GM19452 (cell line): Measurements from ENCODE around the gene DDIT4.
"Not testable (repeated sequence)": the region's sequence is repeated elsewhere in the genome, so short reads cannot be mapped to it uniquely, and the experiment has no call there.

ENCODE experiments used
- ATAC-seq: cut with Tn5 transposase; IDR thresholded peaks from one replicate; pipeline ENCODE4 v1.9.1; 2021; ENCODE audit not compliant: unreplicated experiment

The DDIT4 gene

DNA sequence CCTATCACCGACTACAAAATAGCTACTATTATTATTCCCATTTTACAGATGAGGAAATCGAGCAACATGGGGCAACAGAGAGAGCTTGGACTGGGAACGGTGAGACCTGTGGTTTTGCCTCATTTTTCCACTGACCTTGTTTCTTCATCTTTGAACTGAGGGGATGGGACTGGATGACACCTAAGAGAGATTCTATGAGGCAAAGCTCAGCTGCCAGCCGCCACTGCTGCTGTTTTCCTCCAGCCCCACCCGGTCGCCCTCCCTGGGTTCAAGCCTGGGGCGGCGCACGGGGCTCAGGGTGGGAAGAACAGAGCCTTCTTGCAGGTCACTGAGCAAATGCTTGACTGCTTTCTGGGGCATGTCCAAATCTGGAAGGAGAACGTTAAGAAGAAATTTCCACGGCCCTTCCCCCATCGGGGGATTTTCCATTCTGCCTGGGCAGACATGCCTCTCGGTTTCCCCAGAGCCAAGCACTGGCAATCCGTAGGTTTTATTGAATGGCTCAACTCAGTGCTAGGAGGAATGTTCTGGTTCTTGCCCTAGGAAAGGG is 12.3 kb downstream of the DDIT4 start:
- no peak for ATAC-seq

DNA sequence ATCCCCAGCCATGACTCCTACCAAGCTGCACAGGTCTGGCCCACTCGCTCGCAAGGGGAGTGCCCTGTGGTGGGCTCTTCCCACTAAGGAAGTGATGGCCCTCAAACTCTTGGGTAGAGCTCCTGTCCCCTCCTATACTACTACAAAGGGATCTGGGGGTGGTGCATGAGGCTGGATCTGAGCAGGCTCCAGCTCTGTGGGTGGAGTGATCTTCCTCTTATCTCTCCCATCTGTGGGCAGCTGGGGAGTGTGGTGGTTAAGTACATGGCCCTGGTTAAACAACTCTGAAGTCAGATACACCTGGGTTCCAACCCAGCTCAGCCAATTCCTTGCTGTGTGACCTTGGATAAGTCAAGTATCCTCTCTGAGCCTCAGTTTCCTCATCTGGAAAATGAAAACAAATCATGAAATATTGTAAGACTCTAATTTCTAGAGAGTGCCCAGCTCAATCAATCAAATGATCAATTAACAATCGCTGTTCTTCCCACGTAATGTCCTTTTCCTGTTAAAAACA is 17.4 kb downstream of the DDIT4 start:
- ATAC-seq: no peak

DNA sequence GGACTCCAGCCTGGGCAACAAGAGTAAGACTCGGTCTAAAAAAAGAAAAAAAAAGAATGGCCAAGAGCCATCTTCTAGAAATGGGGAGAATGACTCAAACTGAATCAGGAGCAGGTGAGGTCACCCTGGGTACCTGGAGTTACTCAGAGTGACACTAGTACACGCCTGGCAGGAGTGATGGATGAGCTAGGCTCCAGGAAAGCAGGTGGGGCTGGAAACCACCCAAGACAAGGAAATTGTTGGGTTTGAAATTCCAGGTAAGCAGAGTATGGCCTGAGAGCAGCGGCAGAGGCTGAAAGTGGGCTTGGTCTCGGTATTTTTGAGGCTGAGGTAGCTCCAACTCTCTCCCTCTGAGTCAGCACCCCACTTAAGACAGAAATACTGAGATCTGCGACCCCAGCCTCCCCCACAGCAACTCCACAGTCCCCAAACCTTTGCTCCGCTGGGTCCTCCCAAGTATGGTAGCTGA is 18.5 kb downstream of the DDIT4 start:
- ATAC-seq: no peak

DNA sequence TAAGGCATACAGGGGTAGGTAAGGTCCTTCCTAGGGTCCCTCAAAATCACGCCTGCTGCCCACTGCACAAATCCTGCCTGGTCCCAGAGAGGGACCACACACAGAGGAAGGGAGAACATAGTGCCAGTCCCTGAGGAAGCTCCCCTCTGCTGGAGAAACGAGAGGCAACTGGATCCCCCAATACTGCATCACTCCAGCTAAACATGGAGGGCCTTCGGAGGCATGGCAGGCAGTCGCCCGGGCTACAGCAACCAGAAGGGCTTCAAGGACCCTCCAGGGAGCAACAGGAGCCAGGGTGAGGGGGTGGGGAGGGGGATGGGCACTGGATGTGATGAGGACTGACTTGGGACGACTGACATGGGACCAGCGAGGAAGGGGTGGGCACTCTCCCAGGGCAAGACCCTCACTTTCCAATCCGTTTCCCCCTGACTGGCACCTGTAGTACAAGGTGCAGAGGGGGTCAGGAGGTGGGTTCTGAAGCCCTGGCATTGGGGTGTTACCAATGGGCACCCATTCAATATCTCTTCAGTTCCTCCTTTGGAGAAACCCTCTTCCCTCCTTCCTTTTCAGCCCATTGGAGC is 21.7 kb downstream of the DDIT4 start:
- ATAC-seq: no peak

DNA sequence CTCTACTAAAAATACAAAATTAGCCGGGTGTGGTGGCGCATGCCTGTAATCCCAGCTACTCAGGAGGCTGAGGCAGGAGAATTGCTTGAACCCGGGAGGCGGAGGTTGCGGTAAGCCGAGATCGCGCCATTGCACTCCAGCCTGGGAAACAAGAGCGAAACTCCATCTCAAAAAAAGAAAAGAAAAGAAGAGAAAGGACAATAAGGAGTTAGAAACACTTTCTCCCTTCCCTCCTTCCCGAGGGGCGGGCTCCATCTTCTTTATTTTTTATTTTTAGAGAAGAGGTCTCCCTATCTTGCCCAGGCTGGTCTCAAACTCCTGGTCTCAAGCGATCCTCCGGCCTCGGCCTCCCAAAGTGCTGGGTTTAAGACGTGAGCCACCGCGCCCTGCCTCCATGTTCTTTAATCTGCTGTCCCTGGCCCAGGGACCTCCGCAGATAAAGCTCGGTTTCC is 23.1 kb downstream of the DDIT4 start:
- not testable (repeated sequence) for ATAC-seq

DNA sequence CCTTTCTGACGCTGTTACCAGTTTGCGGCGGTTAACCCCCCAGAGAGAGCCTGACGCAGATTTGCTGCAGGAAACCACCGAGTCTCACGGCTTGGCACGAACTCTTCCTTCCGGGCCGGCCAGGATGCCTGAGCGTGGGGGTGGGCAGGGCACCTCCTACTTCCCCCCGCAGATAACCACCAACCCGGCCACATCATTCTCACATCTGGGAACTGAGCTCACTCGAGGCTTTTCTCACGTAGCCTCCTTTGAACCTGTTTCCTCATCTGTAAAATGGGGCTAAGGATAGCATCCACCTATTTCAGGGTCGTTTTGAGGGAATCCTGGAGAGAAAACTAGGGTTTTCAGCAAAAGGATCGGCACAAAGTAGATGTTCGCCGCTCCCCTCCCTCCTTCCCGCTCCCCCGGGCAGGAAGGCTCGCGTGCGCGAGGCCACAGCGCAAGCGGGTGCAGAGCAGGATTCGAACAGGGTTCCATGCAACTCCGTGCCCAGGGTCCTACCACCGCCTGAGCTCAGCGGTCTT is 23.6 kb downstream of the DDIT4 start:
- ATAC-seq: peak; percentile 57

DNA sequence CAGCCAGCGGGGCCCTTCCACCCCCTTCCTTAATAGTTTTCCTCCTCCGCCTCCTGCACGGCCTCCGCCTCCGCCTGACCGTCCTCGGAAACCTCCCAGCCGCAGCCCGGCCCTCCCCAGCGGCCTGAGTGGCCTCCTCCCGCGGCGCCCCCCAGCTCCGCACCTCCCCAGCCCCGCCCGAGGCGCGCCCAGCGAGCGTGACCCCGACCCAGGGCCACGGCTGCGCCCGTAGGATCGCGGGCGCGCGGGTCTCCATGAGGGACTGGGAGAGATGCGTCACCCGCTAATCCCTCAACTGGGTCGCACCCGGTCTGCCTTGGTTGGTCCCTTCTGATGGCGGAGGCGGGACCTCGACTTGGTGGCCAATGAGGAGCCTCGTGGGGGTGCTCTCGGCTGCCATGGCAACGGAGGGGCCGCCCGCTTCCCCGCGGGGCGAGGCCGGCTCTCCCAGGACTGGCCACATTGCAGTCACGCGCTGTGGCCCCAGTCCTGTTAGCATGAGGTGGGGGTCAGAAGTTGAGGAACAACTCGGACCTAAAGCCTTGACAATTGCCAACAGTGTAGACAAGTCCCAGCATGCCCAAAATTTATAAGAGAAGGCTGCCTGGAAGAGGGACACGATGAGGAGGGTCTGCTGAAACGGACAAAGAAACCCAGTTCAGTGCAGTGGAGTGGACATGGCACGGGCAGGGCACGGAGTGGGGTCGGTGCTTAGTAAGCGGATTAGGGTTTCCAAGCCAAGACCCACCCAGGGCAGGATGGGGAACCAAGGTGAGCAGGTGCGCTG is 24.3 kb downstream of the DDIT4 start:
- ATAC-seq: peak; percentile 79

DNA sequence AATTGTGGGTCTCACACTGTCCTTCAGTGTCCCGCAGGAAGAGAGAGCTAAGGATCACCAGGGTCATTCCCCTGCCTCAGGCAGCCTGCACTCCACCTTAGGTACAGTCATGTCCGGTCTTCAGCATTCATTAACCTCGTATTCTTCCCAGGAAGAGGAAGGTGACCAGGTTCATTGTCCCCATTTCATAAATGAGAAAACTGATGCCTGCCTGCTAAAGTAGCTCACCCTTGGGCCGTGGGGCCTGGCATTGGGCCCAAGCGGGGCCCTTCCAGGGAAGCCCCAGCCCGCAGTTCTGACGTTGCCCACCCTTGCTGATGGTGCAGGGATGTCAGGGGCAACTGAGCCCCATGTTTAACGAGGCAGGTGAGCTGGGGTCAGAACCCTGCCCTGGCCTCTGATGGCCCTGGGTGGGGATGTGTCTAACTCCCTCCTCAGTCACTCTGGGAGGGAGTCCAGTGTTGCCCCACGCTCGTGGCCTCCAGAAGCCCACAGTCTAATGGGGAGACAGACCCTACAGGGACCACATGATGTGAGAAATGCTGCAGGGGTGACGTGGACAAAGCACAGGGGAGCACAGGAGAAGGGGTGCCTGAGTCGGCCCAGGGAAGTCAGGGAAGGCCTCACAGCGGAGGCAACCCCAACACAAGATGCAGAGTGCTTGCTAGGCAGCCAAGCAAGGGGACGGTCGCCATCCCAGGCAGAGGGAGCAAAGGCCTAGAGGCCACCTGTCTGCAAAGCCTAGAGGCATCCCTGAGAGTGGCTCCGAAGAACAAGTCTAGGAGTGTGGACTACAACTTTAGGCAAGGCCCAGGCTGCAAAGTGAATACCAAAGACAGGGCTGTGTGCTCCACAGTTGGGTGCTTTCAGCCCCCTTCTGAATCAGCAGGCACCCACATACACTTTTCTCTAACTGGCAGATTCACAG is 25.1 kb downstream of the DDIT4 start:
- no peak for ATAC-seq

DNA sequence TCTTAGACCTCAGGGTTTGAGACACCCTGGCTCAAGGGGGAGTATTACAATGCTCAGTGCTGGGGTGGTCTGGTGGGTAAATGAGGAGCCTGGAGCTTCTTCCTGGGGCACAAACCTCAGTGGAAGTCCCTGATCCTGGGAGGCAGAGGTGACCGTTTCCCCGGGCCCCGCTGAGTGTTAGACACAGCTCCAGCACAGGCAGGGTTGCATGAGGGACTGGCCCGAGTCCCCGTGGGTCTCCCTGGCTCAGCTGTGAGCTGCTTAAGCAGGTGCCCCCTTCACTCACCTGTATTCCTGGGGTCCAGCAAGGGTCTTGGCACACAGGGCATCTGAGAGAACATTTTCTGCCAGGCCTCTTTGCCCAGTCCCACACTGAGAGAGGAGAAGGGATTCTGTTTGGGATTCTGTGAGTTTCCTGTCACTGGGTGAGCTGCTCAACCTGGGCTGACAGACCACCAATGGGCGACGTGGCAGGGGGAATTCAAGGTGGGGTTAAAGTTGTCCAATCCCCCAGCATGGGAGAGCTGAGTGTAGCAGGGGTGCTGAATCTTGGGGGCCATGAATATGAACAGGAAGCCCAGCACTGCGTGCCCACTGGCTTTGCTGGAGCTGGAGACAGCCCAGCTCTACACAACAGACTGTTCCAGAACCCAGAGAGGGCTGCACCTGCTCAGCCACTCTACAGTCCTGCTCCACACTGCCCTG is 29.9 kb downstream of the DDIT4 start:
- no peak for ATAC-seq

DNA sequence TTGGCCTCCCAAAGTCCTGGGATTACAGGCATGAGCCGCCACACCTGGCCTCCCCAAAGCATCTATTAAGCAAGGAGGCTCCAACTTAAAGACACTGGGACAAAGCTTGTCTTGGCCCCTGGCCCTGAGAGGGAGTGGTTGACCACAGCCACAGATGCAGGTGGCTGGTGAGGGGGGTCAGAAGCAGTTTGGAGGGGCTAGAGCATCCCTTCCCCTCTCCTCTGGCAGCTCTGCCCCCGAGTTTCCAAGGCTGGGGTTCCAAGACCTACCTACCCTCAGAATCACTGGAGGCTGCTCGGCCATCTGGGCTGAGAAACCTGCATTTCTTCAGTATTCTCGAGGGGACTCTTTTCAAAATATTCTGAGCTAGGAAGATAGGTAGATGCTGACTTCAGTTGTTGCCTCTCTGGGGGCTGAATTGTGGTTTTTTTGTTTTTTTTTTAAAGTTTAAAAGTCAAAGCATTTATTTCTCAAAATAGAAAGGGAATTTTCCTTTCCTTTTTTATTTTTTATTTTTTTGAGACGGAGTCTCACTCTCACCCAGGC is 32.6 kb downstream of the DDIT4 start:
- no peak for ATAC-seq

DNA sequence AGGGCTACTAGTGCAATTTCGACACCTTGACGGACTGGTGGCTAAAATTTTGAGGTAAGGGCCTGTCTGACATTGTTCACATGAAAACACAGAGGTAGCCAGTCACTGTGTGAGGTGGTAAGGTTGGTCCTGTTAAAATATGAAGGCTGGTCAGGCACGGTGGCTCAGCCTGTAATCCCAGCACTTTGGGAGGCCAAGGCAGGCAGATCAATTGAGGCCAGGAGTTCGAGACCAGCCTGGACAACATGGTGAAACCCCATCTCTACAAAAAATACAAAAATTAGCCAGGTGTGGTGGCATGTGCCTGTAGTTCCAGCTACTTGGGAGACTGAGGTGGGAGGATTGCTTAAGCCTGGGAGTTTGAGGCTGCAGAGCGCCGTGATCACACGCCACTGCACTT is 34.0 kb downstream of the DDIT4 start:
- not testable (repeated sequence) for ATAC-seq

DNA sequence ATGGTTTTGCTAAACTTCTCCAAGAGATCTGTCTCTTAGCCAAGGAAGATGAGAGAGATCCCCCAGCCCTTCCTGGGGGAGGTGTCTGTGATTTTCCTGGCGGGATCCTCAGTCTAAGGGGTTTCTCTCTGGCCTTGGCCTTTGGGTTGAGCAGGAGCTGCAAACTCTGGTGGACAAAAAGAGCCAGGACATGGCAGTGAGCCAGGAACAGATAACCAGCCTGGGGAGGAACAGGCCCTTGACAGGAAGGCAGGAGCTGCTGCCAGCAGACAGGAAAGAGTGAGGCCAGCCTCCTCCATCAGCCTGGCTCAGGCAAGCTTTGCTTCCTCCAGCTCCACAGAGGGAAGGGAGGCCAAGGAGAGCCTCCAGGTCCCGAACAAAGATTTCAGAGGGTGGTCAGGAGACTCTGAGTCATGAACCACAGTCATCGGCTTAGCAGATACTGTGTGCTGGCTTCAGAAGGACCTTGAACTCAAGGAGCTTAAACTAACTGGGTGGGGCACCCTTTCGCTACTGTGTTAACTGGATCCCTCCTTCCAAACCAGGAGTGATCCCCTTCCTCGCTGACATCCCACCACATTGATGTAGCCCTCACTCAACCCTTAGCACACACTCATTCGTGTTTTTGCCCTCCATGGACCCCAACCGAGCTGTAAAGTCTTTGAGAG is 34.7 kb downstream of the DDIT4 start:
- no peak for ATAC-seq

DNA sequence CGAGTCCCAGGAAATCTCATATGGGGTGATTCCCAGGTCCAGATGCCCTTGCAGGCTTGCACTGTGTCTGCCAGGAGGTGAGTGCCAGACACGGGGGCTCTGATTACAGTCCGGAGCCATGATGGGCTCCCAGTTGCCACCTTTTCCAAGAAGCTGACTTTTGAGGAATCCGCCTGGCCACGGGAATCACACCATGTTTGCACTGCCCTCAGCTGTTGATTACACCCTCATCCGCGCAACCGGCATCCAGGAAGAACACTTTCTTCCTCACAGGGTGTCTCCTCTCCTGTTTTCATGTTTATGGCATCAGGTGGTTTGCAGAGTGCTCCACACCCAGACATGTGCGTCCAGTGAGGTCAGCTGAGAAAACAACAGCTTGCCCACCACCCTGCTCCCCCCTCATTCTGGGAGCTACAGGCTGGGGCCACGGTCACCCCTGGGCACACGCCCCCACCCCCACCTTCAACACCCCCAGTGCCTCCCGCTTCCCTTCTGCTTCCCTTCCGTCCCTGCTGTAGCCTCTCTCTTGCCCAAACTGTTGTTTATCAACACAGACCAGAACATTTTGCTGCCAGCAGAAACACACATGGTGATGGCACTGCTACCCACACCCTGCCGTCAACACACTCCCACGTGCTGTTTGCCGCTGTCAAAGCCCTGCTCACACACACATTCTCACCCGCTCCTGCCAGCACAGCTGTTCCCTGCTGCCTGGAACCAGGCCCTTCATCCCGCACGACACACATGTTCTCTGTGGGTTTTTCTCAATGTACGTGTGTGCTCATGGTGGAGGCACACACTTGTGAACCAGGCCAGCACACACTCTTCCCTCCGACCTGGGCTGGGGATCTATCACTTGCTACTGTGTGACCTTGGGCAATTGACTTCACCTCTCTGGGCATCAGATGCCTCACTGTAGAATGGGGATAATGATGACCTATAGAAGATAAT is 35.8 kb downstream of the DDIT4 start:
- no peak for ATAC-seq

DNA sequence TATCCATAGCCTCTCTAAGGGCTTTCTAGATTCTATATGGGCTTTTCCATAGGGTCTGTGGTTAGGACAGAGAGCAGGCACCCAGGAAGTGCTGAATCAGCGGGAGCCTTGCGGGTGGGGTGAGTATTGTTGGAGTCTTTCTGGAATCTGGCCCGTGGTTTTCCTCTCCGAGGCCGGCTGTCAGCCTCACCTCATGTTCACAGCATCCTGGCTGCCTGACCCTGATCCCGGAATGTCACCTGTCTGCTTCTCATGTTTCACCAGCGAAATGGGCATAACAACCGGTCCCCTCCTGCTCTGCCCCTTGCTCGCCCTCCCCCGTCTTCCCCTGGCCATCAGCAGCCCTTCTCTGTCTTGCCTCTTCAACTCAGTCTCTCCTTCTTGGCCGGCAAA is 36.5 kb downstream of the DDIT4 start:
- no peak for ATAC-seq

DNA sequence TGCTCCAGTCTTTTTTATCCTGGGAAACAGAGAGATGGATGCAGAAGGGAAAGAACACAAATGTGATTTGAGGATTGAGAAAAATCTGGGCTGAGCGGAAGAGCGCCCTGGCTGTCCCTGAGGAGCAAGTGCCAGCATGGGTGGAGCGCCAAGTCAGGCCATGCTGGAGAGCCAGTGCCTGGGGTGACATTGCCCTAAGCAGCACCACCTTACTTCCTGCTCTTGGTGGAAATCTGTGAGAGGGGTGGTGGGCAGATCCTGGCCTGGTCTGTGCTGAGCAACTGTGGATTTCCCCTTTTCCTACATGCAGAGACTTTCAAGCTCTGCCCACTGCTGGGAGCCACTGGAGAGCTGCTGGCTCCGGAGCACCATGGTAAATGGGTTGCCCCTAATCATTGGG is 36.9 kb downstream of the DDIT4 start:
- no peak for ATAC-seq

DNA sequence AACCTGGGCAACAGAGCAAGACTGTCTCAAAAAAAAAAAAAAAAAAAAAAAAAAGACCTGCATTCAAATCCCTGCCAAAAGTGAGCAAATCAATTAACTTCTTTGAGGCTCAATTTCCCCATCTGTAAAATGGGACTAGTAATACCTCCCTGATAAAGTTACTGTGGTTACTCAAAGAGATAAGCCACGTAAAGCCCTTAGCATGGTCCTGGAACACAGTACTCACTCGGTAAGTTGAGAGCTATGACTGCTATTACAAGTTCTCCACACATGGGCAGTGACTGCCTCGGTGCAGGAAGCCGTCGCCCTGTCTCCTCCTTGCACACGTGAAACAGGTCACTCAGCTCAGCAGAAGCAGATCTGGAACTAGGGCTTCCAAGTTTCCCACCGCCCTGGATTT is 37.9 kb downstream of the DDIT4 start:
- ATAC-seq: no peak

DNA sequence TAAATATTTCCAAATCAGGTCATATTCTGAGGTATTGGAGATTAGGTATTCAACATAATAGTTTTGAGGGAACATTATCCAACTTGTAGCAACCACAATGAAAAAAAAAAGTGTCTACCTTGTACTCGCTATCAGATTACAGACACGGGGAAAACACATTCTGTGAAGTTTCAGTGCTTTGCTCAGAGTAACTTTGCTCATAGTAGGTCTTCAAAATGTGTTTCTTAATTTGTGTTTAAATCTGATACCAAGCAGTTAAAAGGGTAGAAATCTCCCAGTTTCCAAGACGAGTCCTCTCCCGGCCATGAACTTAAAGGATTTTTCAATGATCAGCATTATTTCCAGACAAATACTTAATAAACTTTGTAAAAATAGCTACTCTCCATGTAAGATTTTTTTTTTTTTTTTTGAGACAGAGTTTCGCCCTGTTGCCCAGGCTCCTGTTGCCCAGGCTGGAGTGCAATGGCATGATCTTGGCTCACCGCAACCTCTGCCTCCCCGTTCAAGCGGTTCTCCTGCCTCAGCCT is 39.2 kb downstream of the DDIT4 start:
- ATAC-seq: no peak

DNA sequence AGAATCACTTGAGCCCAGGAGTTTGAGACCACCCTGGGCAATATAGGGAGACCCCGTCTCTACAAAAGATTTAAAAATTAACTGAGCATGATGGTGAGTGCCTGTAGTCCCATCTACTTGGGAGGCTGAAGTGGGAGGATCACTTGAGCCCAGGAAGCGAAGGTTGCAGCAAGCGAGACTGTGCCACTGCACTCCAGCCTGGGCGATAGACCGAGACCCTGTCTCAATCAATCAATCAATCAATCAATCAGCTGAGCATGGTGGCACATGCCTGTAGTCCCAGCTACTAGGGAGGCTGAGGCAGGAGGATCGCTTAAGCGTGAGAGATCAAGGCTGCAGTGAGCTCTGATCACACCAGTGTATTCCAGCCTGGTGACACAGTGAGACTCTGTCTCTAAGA is 40.5 kb downstream of the DDIT4 start:
- ATAC-seq: no peak
